ENCODE measurements around the gene HTT. TPM values are rescaled to one million over a fixed set of nuclear protein-coding genes. Genes with fewer than 3 reads are reported as not detected.

The HTT gene
- 100 to 1,000 TPM in 1 of 8 experiments, 10 to 100 TPM in 7; 21.9 to 102 (median 30.1) TPM for total RNA-seq

- in situ Hi-C loops (cut with MboI; ENCODE audit: low pct_unique_long_range_greater_than_20kb in 2 of 9, low sequenced_read_pairs in 9 of 9, unreplicated experiment in 9 of 9) = no loop called here
- Histone ChIP-seq H3K27ac (peak within 1 kb of the TSS; percentile 85 to 94), H3K4me1 (replicated peaks in 1 of 2) (peaks cover 2 to 10% of the 10 kb centered on the region in 2 donors), H3K4me3 (peak within 1 kb of the TSS; percentile 82 to 99 (median 98))
- ATAC-seq (replicated peaks in 6 of 8) = peak; percentile 85 to 91 (median 90)
- 0% methylated on average over 3 of the region's 81 CpGs; no CpG with 5 or more reads in 9 of the 10 experiments for WGBS, 10 experiments
Observed at GRCh38 chr4:3074078-3074845, at the start of gene HTT, which contains the start of gene HTT-AS. HTT (plus strand) TSS chr4:3074681; CDS start chr4:3074826, 145 bp downstream. HTT-AS (minus strand) TSS chr4:3074538.

GRCh38 chr4:3025881-3026280, 48.6 kb upstream of the HTT start:
- WGBS, 10 experiments = 60 to 96% (median 93%) methylated on average over 1 to 16 of the region's 21 CpGs; no CpG with 5 or more reads in 3 of the 10 experiments
- H3K4me3 ChIP-seq = no peak overlapping the region
- no peak overlapping the region for H3K27ac ChIP-seq
- no peaks in the 10 kb centered on the region for H3K4me1 ChIP-seq (replicated peaks in 1 of 2)
- no peak for ATAC-seq (replicated peaks in 6 of 8)
- in situ Hi-C loops (cut with MboI; ENCODE audit: low pct_unique_long_range_greater_than_20kb in 2 of 9, low sequenced_read_pairs in 9 of 9, unreplicated experiment in 9 of 9) = no loop called here

GRCh38 chr4:3026540-3026939, 47.9 kb upstream of the HTT start:
- WGBS, 10 experiments = 97 to 100% (median 100%) methylated on average over 1 to 8 of the region's 9 CpGs; no CpG with 5 or more reads in 7 of the 10 experiments
- Histone ChIP-seq H3K27ac (no peak overlapping the region), H3K4me3 (no peak overlapping the region), H3K4me1 (replicated peaks in 1 of 2) (no peaks in the 10 kb centered on the region)
- ATAC-seq (replicated peaks in 6 of 8) = peak in 3 of 8 experiments; percentile 32 to 82 (median 62)
- in situ Hi-C loops (cut with MboI; ENCODE audit: low pct_unique_long_range_greater_than_20kb in 2 of 9, low sequenced_read_pairs in 9 of 9, unreplicated experiment in 9 of 9) = no loop called here

GRCh38 chr4:3029464-3029863, 45.0 kb upstream of the HTT start:
- 96 to 100% (median 100%) methylated on average over 1 to 5 of the region's 9 CpGs; no CpG with 5 or more reads in 7 of the 10 experiments for WGBS, 10 experiments
- in situ Hi-C loops (cut with MboI; ENCODE audit: low pct_unique_long_range_greater_than_20kb in 2 of 9, low sequenced_read_pairs in 9 of 9, unreplicated experiment in 9 of 9) = no loop called here
- no peaks in the 10 kb centered on the region for H3K4me1 ChIP-seq (replicated peaks in 1 of 2)
- H3K27ac ChIP-seq = no peak overlapping the region
- ATAC-seq (replicated peaks in 6 of 8) = no peak
- no peak overlapping the region for H3K4me3 ChIP-seq

- in situ Hi-C loops (cut with MboI; ENCODE audit: low pct_unique_long_range_greater_than_20kb in 2 of 9, low sequenced_read_pairs in 9 of 9, unreplicated experiment in 9 of 9) = no loop called here
- ATAC-seq (replicated peaks in 6 of 8) = no peak
- Histone ChIP-seq H3K4me3 (no peak overlapping the region), H3K4me1 (replicated peaks in 1 of 2) (no peaks in the 10 kb centered on the region), H3K27ac (no peak overlapping the region)
- 60 to 88% (median 80%) methylated on average over 1 to 11 of the region's 18 CpGs; no CpG with 5 or more reads in 3 of the 10 experiments for WGBS, 10 experiments
Observed at GRCh38 chr4:3030566-3031356, 43.7 kb upstream of the HTT start.

GRCh38 chr4:3031357-3032082, 43.0 kb upstream of the HTT start:
- WGBS, 10 experiments = 63 to 100% (median 76%) methylated on average over 1 to 6 of the region's 12 CpGs; no CpG with 5 or more reads in 2 of the 10 experiments
- in situ Hi-C loops (cut with MboI; ENCODE audit: low pct_unique_long_range_greater_than_20kb in 2 of 9, low sequenced_read_pairs in 9 of 9, unreplicated experiment in 9 of 9) = no loop called here
- Histone ChIP-seq H3K27ac (no peak overlapping the region), H3K4me3 (no peak overlapping the region), H3K4me1 (replicated peaks in 1 of 2) (no peaks in the 10 kb centered on the region)
- ATAC-seq (replicated peaks in 6 of 8) = peak in 3 of 8 experiments; percentile 8 to 65 (median 12)

- H3K4me1 ChIP-seq (replicated peaks in 1 of 2) = no peaks in the 10 kb centered on the region
- no peak for ATAC-seq (replicated peaks in 6 of 8)
- H3K27ac ChIP-seq = no peak overlapping the region
- no peak overlapping the region for H3K4me3 ChIP-seq
- WGBS, 10 experiments = 48 to 100% (median 88%) methylated on average over 1 to 5 of the region's 8 CpGs; no CpG with 5 or more reads in 1 of the 10 experiments
- in situ Hi-C loops (cut with MboI; ENCODE audit: low pct_unique_long_range_greater_than_20kb in 2 of 9, low sequenced_read_pairs in 9 of 9, unreplicated experiment in 9 of 9) = no loop called here
Observed at GRCh38 chr4:3034231-3034630, 40.2 kb upstream of the HTT start.

GRCh38 chr4:3035249-3035648, 39.2 kb upstream of the HTT start:
- Histone ChIP-seq H3K4me1 (replicated peaks in 1 of 2) (no peaks in the 10 kb centered on the region), H3K27ac (no peak overlapping the region), H3K4me3 (no peak overlapping the region)
- ATAC-seq (replicated peaks in 6 of 8) = no peak
- 40 to 100% (median 78%) methylated on average over 1 to 6 of the region's 8 CpGs; no CpG with 5 or more reads in 5 of the 10 experiments for WGBS, 10 experiments
- in situ Hi-C loops (cut with MboI; ENCODE audit: low pct_unique_long_range_greater_than_20kb in 2 of 9, low sequenced_read_pairs in 9 of 9, unreplicated experiment in 9 of 9) = no loop called here

- in situ Hi-C loops (cut with MboI; ENCODE audit: low pct_unique_long_range_greater_than_20kb in 2 of 9, low sequenced_read_pairs in 9 of 9, unreplicated experiment in 9 of 9) = no loop called here
- no peaks in the 10 kb centered on the region for H3K4me1 ChIP-seq (replicated peaks in 1 of 2)
Observed at GRCh38 chr4:3035674-3036073, 38.8 kb upstream of the HTT start.

GRCh38 chr4:3036131-3036952, 38.1 kb upstream of the HTT start:
- no peak overlapping the region for H3K4me3 ChIP-seq
- H3K27ac ChIP-seq = no peak overlapping the region
- peaks cover 0 to 3% of the 10 kb centered on the region in 2 donors for H3K4me1 ChIP-seq (replicated peaks in 1 of 2)
- in situ Hi-C loops (cut with MboI; ENCODE audit: low pct_unique_long_range_greater_than_20kb in 2 of 9, low sequenced_read_pairs in 9 of 9, unreplicated experiment in 9 of 9) = no loop called here
- ATAC-seq (replicated peaks in 6 of 8) = no peak
- 20 to 100% (median 78%) methylated on average over 1 to 7 of the region's 21 CpGs; no CpG with 5 or more reads in 4 of the 10 experiments for WGBS, 10 experiments

More at GRCh38 chr4:3035674-3036073, 38.8 kb upstream of the HTT start:
- WGBS, 10 experiments = 0 to 100% (median 63%) methylated on average over 1 to 6 of the region's 6 CpGs; no CpG with 5 or more reads in 4 of the 10 experiments
- Histone ChIP-seq H3K4me3 (no peak overlapping the region), H3K27ac (no peak overlapping the region)
- no peak for ATAC-seq (replicated peaks in 6 of 8)

- H3K27ac ChIP-seq = no peak overlapping the region
- peaks cover 0 to 20% of the 10 kb centered on the region in 2 donors for H3K4me1 ChIP-seq (replicated peaks in 1 of 2)
- 17 to 85% (median 43%) methylated on average over 1 to 4 of the region's 6 CpGs; no CpG with 5 or more reads in 3 of the 10 experiments for WGBS, 10 experiments
- peak in 5 of 8 experiments; percentile 1 to 24 (median 8) for ATAC-seq (replicated peaks in 6 of 8)
- no peak overlapping the region for H3K4me3 ChIP-seq
- in situ Hi-C loops (cut with MboI; ENCODE audit: low pct_unique_long_range_greater_than_20kb in 2 of 9, low sequenced_read_pairs in 9 of 9, unreplicated experiment in 9 of 9) = no loop called here
Observed at GRCh38 chr4:3037957-3038461, 36.5 kb upstream of the HTT start.

All from motor neuron (in vitro differentiated cells).